Upper lobe of left lung (tissue), 4 donors: Measurements from ENCODE around the gene LYZL2.
"Not testable (repeated sequence)": the region's sequence is repeated elsewhere in the genome, so short reads cannot be mapped to it uniquely, and the experiment has no call there.

Experiments used
- CTCF ChIP-seq, 6 experiments: fragments of 450-650 bp in 4 of 6; fragments of 200-600 bp in 2 of 6; sonication (generic) in 2 of 6; IDR thresholded peaks; one replicate each; pipeline ENCODE4 v1.5.1; 2016 to 2019; ENCODE audit warnings: antibody characterized with exemption in 6 of 6
- EP300 ChIP-seq, 4 donors: sonication (generic); formaldehyde crosslinking; IDR thresholded peaks; one replicate each; pipeline ENCODE4 v1.5.1; 2017; ENCODE audit warnings: antibody characterized with exemption in 4 of 4, control low read depth in 2 of 4
- POLR2A ChIP-seq, 4 donors: fragments of 450-650 bp; IDR thresholded peaks; one replicate each; pipeline ENCODE4 v1.5.1; 2016 to 2017; ENCODE audit warnings: antibody characterized with exemption in 4 of 4, mild to moderate bottlenecking in 2 of 4
- POLR2AphosphoS5 ChIP-seq, 2 donors: sonication (generic); formaldehyde crosslinking; IDR thresholded peaks; one replicate each; pipeline ENCODE4 v1.5.1; 2017; ENCODE audit warnings: antibody characterized with exemption in 2 of 2

GRCh38 chr10:30611041-30611440 lies 18.5 kb downstream of the LYZL2 start:
- TF ChIP-seq EP300, CTCF, POLR2AphosphoS5, POLR2A (IDR thresholded peaks at IDR 0.05): not testable (repeated sequence)
